ENCODE results near the gene AOPEP. TPM values are rescaled to one million over a fixed set of nuclear protein-coding genes. Genes with fewer than 3 reads are reported as not detected.

Gene AOPEP
- total RNA-seq, 4 donors from 2014 or later: 56.5 to 160 (median 103) TPM

DNA sequence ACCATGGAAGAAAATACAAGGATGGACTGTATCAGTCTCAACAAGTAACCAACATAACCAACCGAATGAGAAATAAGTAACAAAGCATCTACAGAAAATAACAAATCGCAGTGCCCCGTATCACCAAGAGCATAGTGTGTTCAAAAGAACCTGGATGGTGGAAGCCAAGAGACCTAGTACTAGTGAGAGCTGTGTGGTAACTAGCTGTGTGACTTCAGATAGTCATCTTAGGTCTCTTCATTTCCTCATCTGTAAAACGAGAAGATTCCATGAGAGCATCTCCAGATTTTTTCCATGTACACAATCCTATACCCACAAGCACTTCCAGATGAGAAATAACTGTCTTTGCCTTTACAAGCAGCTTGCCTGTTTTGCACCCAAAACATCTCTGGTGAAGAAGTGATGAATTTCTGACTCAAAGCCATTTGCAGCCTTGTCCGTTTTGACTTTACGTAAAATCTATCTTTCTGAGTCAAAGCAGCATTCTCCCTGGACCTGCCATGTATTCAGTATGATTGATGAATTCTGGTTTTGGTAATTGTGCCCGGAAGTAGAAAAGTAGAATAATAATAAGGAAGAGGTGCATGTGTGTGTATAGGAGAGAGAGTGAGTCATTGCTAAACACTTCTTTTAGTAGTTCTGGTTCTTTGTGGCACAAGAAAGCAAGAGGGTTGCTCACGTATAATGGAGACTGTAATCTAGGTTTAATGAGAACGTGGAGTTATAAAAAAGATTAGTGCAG, 41.0 kb downstream of the AOPEP start:
- no peak for ATAC-seq
- DNase-seq: no peak
- no peaks in the 10 kb centered on the region for H3K9me3 ChIP-seq
- intact Hi-C loops (cut with DNase I; ENCODE audit: low total_unique reads) (no loop called here), in situ Hi-C loops (cut with MboI; ENCODE audit: low sequenced_read_pairs in 4 of 4) (no loop called here)
- H3K36me3 ChIP-seq: no peaks in the 10 kb centered on the region
- no peak overlapping the region for H3K27ac ChIP-seq
- no peaks in the 10 kb centered on the region for H3K27me3 ChIP-seq
- H3K4me1 ChIP-seq: no peaks in the 10 kb centered on the region
- TF ChIP-seq POLR2A (IDR thresholded peaks at IDR 0.05): no peak
- TF ChIP-seq, protein P1, sequence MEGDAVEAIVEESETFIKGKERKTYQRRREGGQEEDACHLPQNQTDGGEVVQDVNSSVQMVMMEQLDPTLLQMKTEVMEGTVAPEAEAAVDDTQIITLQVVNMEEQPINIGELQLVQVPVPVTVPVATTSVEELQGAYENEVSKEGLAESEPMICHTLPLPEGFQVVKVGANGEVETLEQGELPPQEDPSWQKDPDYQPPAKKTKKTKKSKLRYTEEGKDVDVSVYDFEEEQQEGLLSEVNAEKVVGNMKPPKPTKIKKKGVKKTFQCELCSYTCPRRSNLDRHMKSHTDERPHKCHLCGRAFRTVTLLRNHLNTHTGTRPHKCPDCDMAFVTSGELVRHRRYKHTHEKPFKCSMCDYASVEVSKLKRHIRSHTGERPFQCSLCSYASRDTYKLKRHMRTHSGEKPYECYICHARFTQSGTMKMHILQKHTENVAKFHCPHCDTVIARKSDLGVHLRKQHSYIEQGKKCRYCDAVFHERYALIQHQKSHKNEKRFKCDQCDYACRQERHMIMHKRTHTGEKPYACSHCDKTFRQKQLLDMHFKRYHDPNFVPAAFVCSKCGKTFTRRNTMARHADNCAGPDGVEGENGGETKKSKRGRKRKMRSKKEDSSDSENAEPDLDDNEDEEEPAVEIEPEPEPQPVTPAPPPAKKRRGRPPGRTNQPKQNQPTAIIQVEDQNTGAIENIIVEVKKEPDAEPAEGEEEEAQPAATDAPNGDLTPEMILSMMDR (IDR thresholded peaks at IDR 0.05 in 4 of 5, conservative IDR thresholded peaks at IDR 0.05 in 1 of 5): no peak
- H3K4me3 ChIP-seq: no peak overlapping the region

DNA sequence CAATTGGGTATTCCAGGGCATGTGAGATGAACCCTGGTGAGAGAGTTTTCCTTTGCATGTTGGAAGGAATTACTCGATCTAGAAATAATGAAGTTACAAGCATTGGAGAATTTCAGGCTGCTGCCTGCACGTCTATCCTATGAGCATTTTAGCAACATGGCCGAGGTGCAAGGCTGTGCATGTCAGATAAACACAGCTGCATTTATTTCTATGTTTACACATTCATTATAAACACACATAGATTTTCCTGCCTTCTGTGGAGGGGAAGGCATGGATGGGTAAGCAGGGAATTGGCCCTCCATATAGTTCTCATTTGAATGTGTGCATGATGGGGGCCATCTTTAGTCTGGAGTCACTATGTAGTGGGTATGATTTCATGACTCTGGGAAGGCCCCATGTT, 42.3 kb downstream of the AOPEP start:
- TF ChIP-seq, protein P1 (IDR thresholded peaks at IDR 0.05 in 4 of 5, conservative IDR thresholded peaks at IDR 0.05 in 1 of 5): no peak
- TF ChIP-seq POLR2A (IDR thresholded peaks at IDR 0.05): no peak
- intact Hi-C loops (cut with DNase I; ENCODE audit: low total_unique reads): no loop called here
- in situ Hi-C loops (cut with MboI; ENCODE audit: low sequenced_read_pairs in 4 of 4): no loop called here

DNA sequence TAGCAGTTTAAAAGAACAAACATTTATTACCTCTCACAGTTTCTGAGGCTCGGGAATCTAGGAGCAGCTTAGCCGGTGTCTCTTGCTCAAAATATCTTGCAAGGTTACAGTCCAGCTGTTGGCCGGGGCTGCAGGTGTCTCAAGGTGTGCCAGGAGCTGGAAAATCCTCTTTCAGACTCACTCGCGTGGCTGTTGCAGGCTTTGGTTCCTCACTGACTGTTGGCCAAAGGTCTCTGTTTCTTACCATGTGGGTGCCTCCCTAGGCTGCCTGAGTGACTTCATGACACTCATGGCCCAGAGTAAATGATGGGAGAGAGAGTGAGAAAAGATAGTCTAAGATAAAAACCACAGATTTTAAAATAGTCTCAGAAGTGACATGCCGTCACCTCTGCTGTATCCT, 43.8 kb downstream of the AOPEP start:
- TF ChIP-seq, protein P1 (IDR thresholded peaks at IDR 0.05 in 4 of 5, conservative IDR thresholded peaks at IDR 0.05 in 1 of 5): no peak
- no peak for TF ChIP-seq POLR2A (IDR thresholded peaks at IDR 0.05)
- ATAC-seq (no peak), DNase-seq (no peak)
- H3K9me3 ChIP-seq: no peaks in the 10 kb centered on the region
- no peak overlapping the region for H3K27ac ChIP-seq
- no peaks in the 10 kb centered on the region for H3K27me3 ChIP-seq
- no peak overlapping the region for H3K4me3 ChIP-seq
- H3K36me3 ChIP-seq: no peaks in the 10 kb centered on the region
- peaks cover 0 to 5% of the 10 kb centered on the region in 2 donors for H3K4me1 ChIP-seq
- intact Hi-C loops (cut with DNase I; ENCODE audit: low total_unique reads) (no loop called here), in situ Hi-C loops (cut with MboI; ENCODE audit: low sequenced_read_pairs in 4 of 4) (loop anchor here in 1 of 4 donors (10.0 kb wide), 1 partner anchor 364 kb away; no protein-coding TSS in a partner anchor)

More for the DNA sequence above, 42.3 kb downstream of the AOPEP start:
- H3K9me3 ChIP-seq: no peaks in the 10 kb centered on the region
- DNase-seq (no peak), ATAC-seq (no peak)
- H3K4me3 ChIP-seq: no peak overlapping the region
- H3K36me3 ChIP-seq: no peaks in the 10 kb centered on the region
- H3K27me3 ChIP-seq: no peaks in the 10 kb centered on the region
- no peak overlapping the region for H3K27ac ChIP-seq
- peaks cover 0 to 5% of the 10 kb centered on the region in 2 donors for H3K4me1 ChIP-seq

DNA sequence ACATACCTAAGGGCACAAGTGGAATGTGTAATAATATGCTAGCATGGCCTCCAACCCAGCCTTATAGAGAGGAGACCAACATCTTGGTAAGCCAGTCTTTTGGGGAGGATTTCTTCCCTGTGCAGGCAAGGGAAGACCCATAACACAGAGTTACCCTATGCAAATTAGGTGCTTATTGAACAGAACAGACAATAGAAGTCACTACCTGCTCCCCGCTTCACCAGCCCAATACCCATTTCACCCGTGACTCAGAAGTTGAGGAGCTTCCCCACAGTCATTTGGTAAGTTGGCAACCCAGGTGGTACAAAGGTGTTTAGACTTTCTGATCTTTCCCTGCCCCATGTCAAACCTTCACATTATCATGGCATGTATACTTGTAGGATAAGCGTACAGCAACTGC, 44.6 kb downstream of the AOPEP start:
- H3K36me3 ChIP-seq: no peaks in the 10 kb centered on the region
- DNase-seq (no peak), ATAC-seq (no peak)
- H3K4me3 ChIP-seq: no peak overlapping the region
- peaks cover 0 to 5% of the 10 kb centered on the region in 2 donors for H3K4me1 ChIP-seq
- no peaks in the 10 kb centered on the region for H3K27me3 ChIP-seq
- TF ChIP-seq, protein P1 (IDR thresholded peaks at IDR 0.05 in 4 of 5, conservative IDR thresholded peaks at IDR 0.05 in 1 of 5): no peak
- TF ChIP-seq POLR2A (IDR thresholded peaks at IDR 0.05): no peak
- intact Hi-C loops (cut with DNase I; ENCODE audit: low total_unique reads) (no loop called here), in situ Hi-C loops (cut with MboI; ENCODE audit: low sequenced_read_pairs in 4 of 4) (loop anchor here in 1 of 4 donors (10.0 kb wide), 1 partner anchor 364 kb away; no protein-coding TSS in a partner anchor)
- H3K27ac ChIP-seq: no peak overlapping the region
- no peaks in the 10 kb centered on the region for H3K9me3 ChIP-seq
